ENCODE data around the gene MPO. TPM values are rescaled to one million over a fixed set of nuclear protein-coding genes. Genes with fewer than 3 reads are reported as not detected.

MPO gene
- total and polyA plus RNA-seq, 2 of the 8 experiments (the other 6 are each of a cell fraction or from before 2014, with no cell fraction given): 0.06 to 0.74 TPM

GRCh38 chr17:58238147-58238634, 42.5 kb downstream of the MPO start, which contains the start of gene LPO:
LPO (plus strand) TSS chr17:58238584; CDS start chr17:58242980, 4,396 bp downstream.
- H3K23me2 ChIP-seq (ENCODE audit: low read depth, low read length): no peaks in the 10 kb centered on the region
- no peak within 1 kb of the TSS for H2BK12ac ChIP-seq (ENCODE audit: low read depth, low read length)
- no peak within 1 kb of the TSS for H4K8ac ChIP-seq (ENCODE audit: extremely low read depth, insufficient read depth, low read length)
- peaks cover 0 to 7% (median 0%) of the 10 kb centered on the region in 4 experiments; a peak in 3 of 7 replicates for H3K4me1 ChIP-seq (replicated peaks in 1 of 4; ENCODE audit: control insufficient read depth in 3 of 4, insufficient read depth in 4 of 4, low read length in 3 of 4)
- no peak for TF ChIP-seq CTBP2 (IDR thresholded peaks at IDR 0.05; ENCODE audit: borderline replicate concordance, insufficient read depth, insufficient read length, low read length)
- no peak for TF ChIP-seq NANOG (IDR thresholded peaks at IDR 0.05; ENCODE audit: insufficient read depth, low read depth, low read length, poor library complexity, severe bottlenecking)
- TF ChIP-seq SIX5 (IDR thresholded peaks at IDR 0.05; ENCODE audit: low read depth, low read length): no peak
- TF ChIP-seq, protein P1, sequence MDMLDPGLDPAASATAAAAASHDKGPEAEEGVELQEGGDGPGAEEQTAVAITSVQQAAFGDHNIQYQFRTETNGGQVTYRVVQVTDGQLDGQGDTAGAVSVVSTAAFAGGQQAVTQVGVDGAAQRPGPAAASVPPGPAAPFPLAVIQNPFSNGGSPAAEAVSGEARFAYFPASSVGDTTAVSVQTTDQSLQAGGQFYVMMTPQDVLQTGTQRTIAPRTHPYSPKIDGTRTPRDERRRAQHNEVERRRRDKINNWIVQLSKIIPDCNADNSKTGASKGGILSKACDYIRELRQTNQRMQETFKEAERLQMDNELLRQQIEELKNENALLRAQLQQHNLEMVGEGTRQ (IDR thresholded peaks at IDR 0.05; ENCODE audit: low read length): no peak
- TF ChIP-seq SIRT6 (IDR thresholded peaks at IDR 0.05; ENCODE audit: low read length): no peak
- no peak for TF ChIP-seq CBX5 (IDR thresholded peaks at IDR 0.05; ENCODE audit: low read depth, low read length)
- TF ChIP-seq KDM1A (IDR thresholded peaks at IDR 0.05; ENCODE audit: borderline replicate concordance, low read length): no peak
- no peak for TF ChIP-seq CHD2 (IDR thresholded peaks at IDR 0.05; ENCODE audit: low read length)
- TF ChIP-seq CTCF (IDR thresholded peaks at IDR 0.05; ENCODE audit: control extremely low read depth in 1 of 3, insufficient read depth in 1 of 3, low read depth in 1 of 3, low read length in 3 of 3): no peak
- no peak within 1 kb of the TSS for H2BK20ac ChIP-seq (ENCODE audit: low read length)
- no peak within 1 kb of the TSS for H2BK120ac ChIP-seq (replicated peaks; ENCODE audit: low read depth, low read length)
- no peak within 1 kb of the TSS for H3K56ac ChIP-seq (replicated peaks; ENCODE audit: insufficient read length, low read depth, low read length)
- peaks cover 0 to 7% (median 3%) of the 10 kb centered on the region in 4 experiments; a peak in 4 of 7 replicates for H3K27me3 ChIP-seq (replicated peaks in 1 of 4; ENCODE audit: control insufficient read depth in 3 of 4, extremely low read depth in 1 of 4, insufficient read depth in 3 of 4, low read length in 3 of 4)
- ChIA-PET CTCF (ENCODE audit: partially characterized antibody) (interaction anchor here (1.0 to 4.5 kb wide), 9 partner anchors 9 to 66 kb away, joined by 3 to 50 read pairs (median 5); partner anchors contain the start of gene MKS1), POLR2A (ENCODE audit: partially characterized antibody) (interaction anchor here (0.8 to 2.0 kb wide), 6 partner anchors 8 to 27 kb away, joined by 3 to 6 read pairs (median 4); no protein-coding TSS in a partner anchor)
- H4K91ac ChIP-seq (replicated peaks; ENCODE audit: insufficient read length, low read length): no peak within 1 kb of the TSS
- H2BK15ac ChIP-seq (ENCODE audit: low read length): no peak within 1 kb of the TSS
- DNase-seq (ENCODE audit: low read depth in 1 of 2, low spot score in 2 of 2): no peak
- no peaks in the 10 kb centered on the region for H4K20me1 ChIP-seq (replicated peaks in 1 of 2; ENCODE audit: control insufficient read depth in 1 of 2, insufficient read depth in 2 of 2, low read length in 2 of 2)
- H3K79me2 ChIP-seq (ENCODE audit: control insufficient read depth in 1 of 2, insufficient read depth in 2 of 2, low read length in 2 of 2): no peaks in the 10 kb centered on the region
- no peak within 1 kb of the TSS for H2AK5ac ChIP-seq (ENCODE audit: low read depth, low read length)
- WGBS, 2 experiments (ENCODE audit: extremely low coverage in 1 of 2, insufficient coverage in 1 of 2, insufficient read length in 1 of 2, insufficient replicate concordance in 2 of 2, low coverage in 1 of 2, low lambda C conversion rate in 2 of 2, missing lambda C conversion rate in 1 of 2): 83% methylated on average over 5 of the region's 5 CpGs; no CpG with 5 or more reads in 1 of the 2 experiments
- no peak within 1 kb of the TSS for H3K4me3 ChIP-seq (ENCODE audit: extremely low read depth in 1 of 4, insufficient read depth in 2 of 4, low read depth in 3 of 4, low read length in 4 of 4)
- no peak within 1 kb of the TSS for H3K23ac ChIP-seq (ENCODE audit: insufficient read length)
- no peak within 1 kb of the TSS for H3K18ac ChIP-seq (ENCODE audit: extremely low read depth, low read length)
- H3K4me2 ChIP-seq (ENCODE audit: insufficient read depth in 1 of 2, low read depth in 2 of 2, low read length in 2 of 2): no peak within 1 kb of the TSS
- no peaks in the 10 kb centered on the region for H3K79me1 ChIP-seq (ENCODE audit: low read depth, low read length)
- H3K14ac ChIP-seq (ENCODE audit: insufficient read length): no peak within 1 kb of the TSS
- no peak within 1 kb of the TSS for H3K4ac ChIP-seq (replicated peaks; ENCODE audit: insufficient read length, low read depth, low read length)
- H3K27ac ChIP-seq (ENCODE audit: low read depth, low read length): no peak within 1 kb of the TSS
- no peak within 1 kb of the TSS for H4K5ac ChIP-seq (ENCODE audit: insufficient read length, low read depth, low read length)
- no peaks in the 10 kb centered on the region for H3K9me3 ChIP-seq (ENCODE audit: insufficient read depth in 2 of 2, low read depth in 1 of 2, low read length in 1 of 2)
- no peak for FAIRE-seq
- 0 out of 2 replicates have a peak within 1 kb of the TSS, but pooled peaks have one; percentile 14 for H2AFZ ChIP-seq (ENCODE audit: low read length)
- no peaks in the 10 kb centered on the region for H3K36me3 ChIP-seq (ENCODE audit: control insufficient read depth in 2 of 4, insufficient read depth in 4 of 4, low read length in 3 of 4)
- no peak within 1 kb of the TSS for H2BK5ac ChIP-seq (ENCODE audit: low read depth, low read length)
- H3K9ac ChIP-seq (replicated peaks in 1 of 4; ENCODE audit: extremely low read depth in 1 of 4, low read depth in 3 of 4, low read length in 3 of 4): no peak within 1 kb of the TSS
